ENCODE measurements around the gene PPP2R1A.

The PPP2R1A gene

GRCh38 chr19:52258426-52258825 lies 68.6 kb downstream of the PPP2R1A start:
- DNase-seq, result no peak

- peak; percentile 5 to 16 for DNase-seq
Observed at GRCh38 chr19:52265556-52265955, 75.7 kb downstream of the PPP2R1A start.

GRCh38 chr19:52269338-52270261 lies 79.7 kb downstream of the PPP2R1A start, which contains the start of gene ZNF766:
Gene ZNF766 (plus strand): TSS chr19:52269587. CDS start chr19:52269614, 27 bp downstream.
- DNase-seq, result peak; percentile 99

- DNase-seq, result peak; percentile 5 to 16
Observed at GRCh38 chr19:52270266-52270885, 80.5 kb downstream of the PPP2R1A start.

GRCh38 chr19:52273301-52273700 lies 83.4 kb downstream of the PPP2R1A start:
- DNase-seq, result no peak

- DNase-seq, result no peak
Observed at GRCh38 chr19:52274191-52274590, 84.3 kb downstream of the PPP2R1A start.

GRCh38 chr19:52275988-52276387 lies 86.1 kb downstream of the PPP2R1A start:
- no peak for DNase-seq

GRCh38 chr19:52277471-52277870 lies 87.6 kb downstream of the PPP2R1A start:
- no peak for DNase-seq

Measured in activated CD4-positive, alpha-beta T cell treated with anti-CD3 and anti-CD28 coated beads, Interleukin-2, amount 50 U/mL, for 48 hours (primary cell).